Measurements from ENCODE around the gene SCN5A.

DNA sequence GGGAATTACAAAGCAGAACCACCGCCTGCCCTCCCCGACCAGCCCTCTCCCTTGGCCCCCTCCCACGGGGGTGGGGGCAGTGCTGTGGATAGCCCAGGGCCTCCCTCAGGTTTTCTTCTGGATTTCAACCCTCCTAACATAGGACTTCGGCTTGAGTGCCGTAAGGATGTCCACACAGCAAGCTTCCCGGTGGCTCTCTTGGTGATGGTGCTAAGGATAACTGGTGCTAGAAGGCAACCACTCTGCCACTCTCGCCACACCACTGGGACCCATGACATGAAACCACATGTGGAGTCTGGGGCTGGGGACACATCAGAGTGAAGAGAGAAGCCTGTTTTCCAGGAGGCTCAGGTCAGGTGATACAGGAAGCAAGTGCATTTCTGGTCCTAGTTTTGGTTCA is 35.4 kb downstream of the SCN5A start:
- TF ChIP-seq CTCF (conservative IDR thresholded peaks at IDR 0.05; ENCODE audit: low read depth in 2 of 2) (no peak), EZH2 (IDR thresholded peaks at IDR 0.05; ENCODE audit: low read depth, unreplicated experiment) (no peak), CREB1 (CRISPR knock-in tag; IDR thresholded peaks at IDR 0.05; ENCODE audit: low read depth) (no peak), EZH2phosphoT487 (IDR thresholded peaks at IDR 0.05; ENCODE audit: unreplicated experiment) (no peak), POLR2AphosphoS5 (IDR thresholded peaks at IDR 0.05; ENCODE audit: low read depth) (no peak), ZNF331 (CRISPR knock-in tag; IDR thresholded peaks at IDR 0.05; ENCODE audit: low read depth) (no peak), REST (IDR thresholded peaks at IDR 0.05; ENCODE audit: unreplicated experiment) (no peak)
